SW480 (cell line): ENCODE data around the gene RAD21L1.

Source experiments
- DNase-seq: peaks from one replicate; pipeline ENCODE4 v3.0.0-alpha.2; 2016; ENCODE audit warnings: low spot score

Gene RAD21L1

GRCh38 chr20:1273366-1273765, 47.5 kb downstream of the RAD21L1 start:
- DNase-seq: no peak

DNA sequence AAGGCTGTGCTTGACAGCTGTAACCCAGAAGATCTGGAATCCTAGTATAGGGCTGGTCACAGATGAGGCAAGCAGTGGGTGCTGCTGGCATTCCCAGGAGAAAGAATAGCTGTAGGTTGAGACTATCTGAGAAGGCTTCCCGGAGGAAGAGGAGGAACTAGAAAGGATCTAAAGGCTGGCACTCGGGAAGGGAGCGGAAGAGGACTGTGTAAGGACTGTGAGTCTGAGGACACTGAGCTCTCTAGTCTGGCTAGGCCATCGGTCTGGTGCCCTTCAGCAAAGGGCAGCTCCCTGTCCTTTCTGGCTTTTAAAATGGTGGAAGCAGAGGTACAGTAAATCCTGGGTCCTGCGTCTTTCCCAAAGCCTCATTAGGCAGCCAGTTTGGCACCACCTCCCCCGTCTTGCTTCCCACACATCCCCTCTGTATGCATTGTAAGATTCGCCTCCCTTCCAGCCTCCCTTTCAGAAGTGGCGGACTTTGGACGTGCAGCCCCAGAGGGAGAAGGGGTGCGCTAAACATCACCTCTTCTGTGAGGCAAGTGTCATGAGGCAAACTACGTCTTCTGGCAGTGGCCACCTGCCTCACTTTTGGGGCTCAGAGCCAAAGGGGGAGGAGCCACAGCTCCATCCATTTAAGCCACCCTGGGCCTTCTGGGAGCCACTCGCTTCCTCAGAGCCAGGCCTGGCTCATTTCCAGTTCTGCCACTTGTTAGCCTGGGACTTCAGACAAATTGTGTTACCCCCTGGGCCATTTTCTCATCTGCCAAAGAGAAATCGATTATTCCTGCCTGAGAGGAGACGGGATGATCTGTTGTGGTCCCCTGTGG, 48.9 kb downstream of the RAD21L1 start:
- no peak for DNase-seq

GRCh38 chr20:1275919-1276318, 50.1 kb downstream of the RAD21L1 start:
- DNase-seq: no peak

DNA sequence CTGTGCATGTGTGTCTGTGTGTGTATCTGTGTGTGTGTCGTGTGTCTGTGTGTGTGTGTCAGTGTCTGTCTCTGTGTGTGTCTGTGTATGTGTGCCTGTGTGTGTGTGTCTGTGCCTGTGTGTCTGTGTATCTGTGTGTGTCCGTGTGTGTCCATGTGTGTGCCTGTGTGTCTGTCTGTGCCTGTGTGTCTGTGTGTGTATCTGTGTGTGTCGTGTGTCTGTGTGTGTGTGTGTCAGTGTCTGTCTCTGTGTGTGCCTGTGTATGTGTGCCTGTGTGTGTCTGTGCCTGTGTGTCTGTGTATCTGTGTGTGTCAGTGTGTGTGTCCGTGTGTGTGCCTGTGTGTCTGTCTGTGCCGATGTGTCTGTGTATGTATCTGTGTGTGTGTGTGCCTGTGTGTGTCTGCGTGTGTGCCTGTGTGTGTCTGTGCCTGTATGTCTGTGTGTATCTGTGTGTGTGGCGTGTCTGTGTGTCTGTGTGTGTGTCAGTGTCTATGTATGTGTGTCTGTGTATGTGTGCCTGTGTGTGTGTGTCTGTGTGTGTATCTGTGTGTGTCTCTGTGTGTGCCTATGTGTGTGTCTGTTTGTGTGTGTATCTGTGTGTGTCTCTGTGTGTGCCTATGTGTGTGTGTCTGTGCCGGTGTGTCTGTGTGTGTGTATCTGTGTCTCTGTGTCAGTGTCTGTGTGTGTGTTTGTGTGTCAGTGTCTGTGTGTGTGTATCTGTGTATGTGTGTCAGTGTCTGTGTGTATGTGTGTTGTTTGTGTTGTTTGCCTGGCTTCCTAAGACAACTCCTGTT, 51.9 kb downstream of the RAD21L1 start:
- no peak for DNase-seq

DNA sequence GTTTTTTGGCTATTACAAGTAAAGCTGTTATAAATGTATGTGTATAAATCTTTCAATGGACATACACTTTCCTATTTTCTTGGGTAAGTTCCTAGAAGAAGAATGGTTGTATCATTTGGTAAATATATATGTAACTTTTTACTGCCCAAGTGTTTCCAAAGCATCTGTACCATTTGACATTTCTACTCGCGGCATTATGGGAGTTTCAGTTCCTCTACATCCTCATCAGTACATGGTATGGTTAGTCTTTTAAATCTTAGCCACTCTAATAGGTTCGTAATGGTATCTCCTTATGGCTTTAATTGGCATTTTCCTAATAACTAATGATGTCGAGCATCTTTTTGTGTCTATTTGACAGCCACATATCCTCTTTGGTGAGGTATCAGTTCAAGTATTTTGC, 53.1 kb downstream of the RAD21L1 start:
- no peak for DNase-seq

GRCh38 chr20:1280195-1281102, 54.6 kb downstream of the RAD21L1 start:
- no peak for DNase-seq

- DNase-seq: no peak
Measured at GRCh38 chr20:1281279-1282057, 55.6 kb downstream of the RAD21L1 start.

DNA sequence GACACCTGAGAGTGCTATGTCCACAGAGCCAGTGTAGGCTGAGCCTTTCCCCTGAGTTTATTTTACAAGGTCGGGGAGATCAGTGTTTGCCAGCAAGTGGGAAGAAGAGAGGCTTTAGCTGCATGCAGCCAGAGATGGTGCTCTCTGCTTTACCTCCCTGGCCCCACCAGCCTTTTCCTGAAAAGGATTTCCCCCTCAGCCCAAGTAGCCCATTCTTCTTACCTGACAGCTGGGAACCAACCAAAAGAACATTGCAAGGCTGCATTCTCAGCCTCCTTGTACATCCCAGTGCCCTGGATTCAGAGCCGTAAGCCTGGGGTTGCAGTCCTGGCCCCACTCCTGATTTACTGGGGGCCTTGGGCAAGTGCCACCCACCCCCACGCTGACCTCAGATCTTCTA, 57.1 kb downstream of the RAD21L1 start:
- DNase-seq: no peak

DNA sequence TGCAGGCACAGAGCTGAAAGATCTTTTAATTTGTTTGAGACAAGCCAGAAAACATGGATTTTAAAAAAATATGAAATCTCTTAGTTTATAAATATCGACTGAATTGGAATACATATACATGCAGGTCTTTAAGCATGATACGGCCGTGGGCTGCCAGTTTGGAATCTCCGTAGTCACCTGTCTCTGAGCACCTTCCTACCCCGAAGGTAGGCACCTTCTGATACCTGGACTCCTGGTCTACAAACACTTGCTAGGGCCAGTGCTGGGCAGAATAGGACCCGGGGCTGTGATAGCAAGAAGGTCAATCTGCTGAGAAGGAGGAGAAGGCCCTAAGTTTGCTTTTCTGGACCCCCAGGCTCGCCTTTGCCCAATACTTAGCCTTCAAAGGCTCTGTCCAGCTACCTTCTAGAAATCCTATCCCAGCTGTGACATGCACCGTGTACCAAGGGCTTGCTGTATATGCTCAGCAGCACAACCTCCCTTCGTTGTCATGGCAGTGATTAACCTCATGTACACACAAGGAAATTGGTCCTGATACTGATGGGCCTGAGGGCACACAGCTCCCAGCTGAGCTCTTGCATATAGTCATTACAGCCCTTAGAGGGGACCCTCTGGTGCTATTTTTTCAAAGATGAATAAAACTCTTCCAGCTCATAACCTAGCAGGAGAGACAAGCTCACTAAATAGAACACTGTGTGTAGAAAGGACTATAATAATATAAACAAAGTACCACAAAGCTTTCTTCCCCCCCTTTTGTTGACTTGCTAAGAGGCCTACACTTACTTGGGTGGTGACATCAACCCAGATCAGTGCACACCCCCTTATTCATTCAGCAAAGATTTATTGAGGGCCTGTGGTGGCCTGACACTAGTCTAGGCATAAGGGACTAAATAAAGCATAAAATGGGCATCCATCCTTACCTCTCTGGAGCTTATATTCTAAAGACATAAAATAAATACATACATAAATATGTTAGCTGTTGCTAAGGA, 58.0 kb downstream of the RAD21L1 start:
- no peak for DNase-seq

GRCh38 chr20:1286267-1287024, 60.6 kb downstream of the RAD21L1 start:
- no peak for DNase-seq

- no peak for DNase-seq
Measured at GRCh38 chr20:1287306-1287705, 61.5 kb downstream of the RAD21L1 start.

DNA sequence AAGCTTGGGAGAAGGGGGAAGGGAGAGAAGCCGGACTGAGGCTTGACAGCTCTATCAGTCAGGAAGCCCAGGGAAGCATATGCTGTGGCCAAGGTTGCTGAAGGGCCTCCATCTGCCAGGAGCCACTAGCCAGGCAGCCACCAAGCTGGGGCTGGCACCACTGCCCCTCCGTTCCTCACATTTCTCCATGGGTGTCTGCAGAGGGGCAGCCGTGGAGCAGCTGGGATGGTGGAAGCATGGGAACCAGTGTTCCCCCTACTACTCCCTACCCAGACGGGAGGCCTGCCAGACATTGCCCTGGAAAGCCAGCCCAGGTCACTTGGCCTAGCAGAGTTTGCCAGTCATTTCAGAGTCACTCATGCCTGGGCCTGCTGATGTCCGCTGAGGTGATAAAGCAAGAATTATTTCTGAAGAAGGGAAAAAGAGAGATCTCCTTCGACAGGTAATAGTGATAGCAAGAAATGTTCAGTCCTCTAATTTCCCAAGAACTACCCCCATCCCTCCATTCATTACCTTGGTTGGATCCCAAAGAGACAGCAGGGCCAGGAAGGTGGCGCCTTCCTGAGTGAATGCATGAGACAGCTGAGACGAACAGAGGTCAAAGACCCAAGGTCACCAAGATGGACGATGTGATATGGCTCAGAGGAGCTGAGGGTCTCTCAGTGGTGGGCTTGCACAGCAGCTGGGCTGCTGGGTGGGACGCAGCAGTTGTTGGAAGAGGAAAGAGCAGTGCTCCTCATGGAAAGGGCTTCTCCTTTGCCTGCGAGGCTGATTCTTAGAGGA, 62.1 kb downstream of the RAD21L1 start:
- no peak for DNase-seq

DNA sequence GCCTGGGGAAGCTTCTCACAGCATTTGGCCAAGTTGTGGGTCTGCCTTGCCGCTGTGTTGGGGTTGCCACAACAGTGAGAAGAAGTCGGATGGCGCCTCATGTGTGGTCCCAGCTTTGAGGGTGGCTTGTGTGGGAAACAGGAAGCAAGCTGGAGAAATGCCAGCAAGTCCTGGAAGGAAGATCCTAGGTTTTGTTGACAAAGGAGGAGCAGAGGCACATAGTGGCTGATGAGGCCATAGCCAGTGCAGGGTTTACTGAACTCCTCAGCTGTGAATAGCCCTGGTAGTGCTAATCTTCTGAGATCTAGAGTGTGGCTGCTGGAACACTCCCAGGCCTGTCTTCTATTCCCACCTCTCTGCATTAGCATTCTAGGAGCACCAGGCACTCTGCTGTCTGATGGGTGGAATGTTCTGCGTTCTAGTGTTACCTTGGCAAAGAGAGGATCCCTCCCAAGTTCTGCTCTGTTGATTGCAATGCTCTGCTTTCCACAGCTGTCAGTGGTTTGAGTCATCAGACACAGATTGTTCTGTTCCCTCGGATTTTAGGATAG, 65.4 kb downstream of the RAD21L1 start:
- DNase-seq: no peak

DNA sequence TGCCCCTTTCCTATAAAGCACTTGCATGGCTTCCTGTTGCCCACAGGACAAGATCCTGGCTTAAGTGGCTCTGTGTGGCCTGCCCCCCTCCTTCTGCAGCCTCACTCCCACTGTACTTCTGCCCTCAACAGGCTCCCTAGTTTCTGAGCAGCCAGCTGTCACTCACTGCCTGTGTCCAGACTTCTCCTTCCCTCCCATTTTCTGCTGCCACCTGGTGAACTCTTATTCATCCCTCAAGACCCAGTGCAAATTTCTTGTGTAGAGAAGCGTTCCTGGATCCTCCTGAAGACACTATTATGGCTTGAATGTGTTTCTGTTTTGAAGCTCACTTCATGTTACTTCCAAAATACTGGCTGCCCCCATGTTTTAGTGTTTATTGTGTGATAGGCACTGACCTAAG, 66.8 kb downstream of the RAD21L1 start:
- DNase-seq: no peak

- no peak for DNase-seq
Measured at GRCh38 chr20:1293641-1294379, 68.0 kb downstream of the RAD21L1 start.

DNA sequence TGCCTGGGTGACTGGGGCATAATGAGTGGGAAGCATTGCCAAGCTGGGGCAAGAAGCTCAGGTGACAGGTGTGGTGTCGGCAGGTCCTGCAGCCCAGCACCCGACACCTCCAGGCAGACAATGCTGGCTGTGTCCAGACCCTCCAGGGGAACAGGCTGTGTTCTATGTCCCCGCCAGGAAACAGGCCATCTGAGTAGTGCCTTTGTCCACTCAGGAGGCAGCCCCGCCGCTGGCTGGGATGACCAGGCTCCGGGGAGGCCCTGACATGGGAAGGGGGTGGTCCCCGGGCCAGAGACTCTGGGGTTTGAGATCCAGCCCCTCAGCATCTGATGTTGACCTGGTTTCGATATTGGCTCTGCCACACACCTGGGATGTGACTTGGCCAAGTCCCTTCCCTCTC, 68.7 kb downstream of the RAD21L1 start:
- DNase-seq: no peak

GRCh38 chr20:1295276-1295930, 69.6 kb downstream of the RAD21L1 start:
- no peak for DNase-seq
